NCI-H1105 (cell line): ENCODE results near the gene UVRAG.

Source experiments
- DNase-seq: peaks from one replicate; lab custom pipeline; 2025; lab: John Stamatoyannopoulos, UW

The UVRAG gene

GRCh38 chr11:75809991-75810390 lies 5.0 kb upstream of the UVRAG start:
- no peak for DNase-seq

DNA sequence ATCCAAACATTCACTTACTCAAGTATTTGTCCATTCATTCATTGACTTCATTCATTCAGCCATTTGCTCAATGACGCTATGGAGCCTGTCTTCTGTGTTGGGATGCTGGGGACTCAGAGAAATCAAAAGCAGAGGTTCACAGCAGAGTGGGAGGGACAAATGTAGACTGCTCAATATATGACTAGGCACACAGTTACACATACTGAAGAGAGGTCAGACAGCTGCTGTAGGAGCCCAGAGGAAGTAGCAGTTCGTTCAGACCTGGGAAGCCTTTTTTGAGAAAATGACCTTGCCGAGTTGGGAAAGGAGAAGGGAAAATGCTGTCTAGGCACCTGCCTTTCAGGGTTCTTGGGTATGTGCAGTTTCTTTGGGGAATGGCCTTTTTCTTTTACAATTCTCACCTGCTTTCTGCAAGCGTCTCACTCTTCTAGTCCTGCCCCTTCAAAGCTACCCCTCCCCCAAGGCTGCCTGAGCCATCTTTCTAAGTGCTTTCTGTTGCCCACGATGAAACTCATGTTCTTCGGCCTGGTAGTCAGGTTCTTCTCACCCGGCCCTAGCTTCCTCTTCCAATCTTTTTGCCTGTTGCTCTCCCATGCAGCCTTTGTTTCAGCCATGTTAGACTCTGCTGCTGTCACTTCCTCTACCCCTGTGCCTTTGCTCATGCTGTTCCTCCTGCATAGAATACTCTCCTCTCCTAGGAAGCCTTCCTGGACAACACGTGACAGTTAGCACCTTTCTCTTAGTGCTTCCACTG lies 4.2 kb upstream of the UVRAG start:
- DNase-seq = no peak

DNA sequence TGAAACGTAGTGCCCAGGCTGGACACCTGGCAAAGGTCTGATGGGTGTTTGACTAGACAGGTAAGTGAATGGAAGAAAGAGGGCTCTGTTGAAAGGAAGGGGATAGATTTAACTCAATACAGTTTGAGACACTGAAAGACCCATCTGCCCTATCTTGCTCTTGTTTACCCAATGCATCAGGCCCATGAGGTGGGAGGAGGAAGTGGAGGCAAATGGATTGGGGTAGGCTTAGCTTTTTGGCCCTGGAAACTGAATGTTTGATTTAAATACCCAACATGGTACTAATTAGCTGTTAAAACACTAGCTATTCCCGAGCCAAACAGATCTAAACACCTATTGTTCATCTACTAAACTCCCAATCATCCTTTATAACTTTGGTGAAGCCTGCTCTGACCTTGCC lies 3.5 kb upstream of the UVRAG start:
- DNase-seq = no peak

GRCh38 chr11:75812542-75813040 lies 2.4 kb upstream of the UVRAG start:
- no peak for DNase-seq

DNA sequence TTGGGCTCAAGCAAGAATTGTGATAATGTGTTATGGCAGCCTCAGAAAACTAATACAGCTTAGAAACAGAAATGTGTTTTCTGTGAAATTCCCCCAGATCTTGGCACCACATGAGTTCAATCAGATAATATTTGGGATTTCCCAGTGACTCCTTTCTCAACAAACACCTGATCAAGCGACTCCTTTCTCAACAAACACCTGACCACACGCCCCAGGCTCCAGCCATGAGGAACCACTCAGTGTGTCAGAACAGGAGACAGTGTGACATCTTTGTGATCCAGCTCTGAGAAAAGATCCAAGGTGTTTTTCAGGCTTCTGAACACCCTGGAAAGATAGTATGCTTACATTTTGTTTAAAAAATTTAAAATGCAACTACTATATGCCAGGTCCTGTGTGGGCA lies 1.9 kb upstream of the UVRAG start:
- DNase-seq = no peak

DNA sequence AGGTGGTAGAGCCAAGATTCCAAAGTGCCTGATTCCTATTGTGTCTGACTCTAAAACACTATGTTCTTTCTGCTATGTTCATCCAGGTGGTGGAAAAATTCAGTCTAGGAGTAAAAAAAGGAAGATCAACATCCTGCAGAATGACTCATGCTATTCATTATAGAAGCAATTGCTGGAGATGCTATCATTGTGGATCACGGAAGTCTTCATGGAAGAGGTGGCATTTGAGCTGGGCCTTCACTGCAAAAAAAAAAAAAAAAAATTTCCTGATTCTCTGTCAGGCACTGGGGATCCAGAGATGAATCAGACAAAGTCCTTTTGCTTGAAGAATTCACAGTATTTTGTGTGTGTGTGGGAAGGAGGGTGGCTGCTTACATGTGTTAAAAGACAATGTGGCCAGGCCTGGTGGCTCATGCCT lies 1.4 kb upstream of the UVRAG start:
- no peak for DNase-seq

DNA sequence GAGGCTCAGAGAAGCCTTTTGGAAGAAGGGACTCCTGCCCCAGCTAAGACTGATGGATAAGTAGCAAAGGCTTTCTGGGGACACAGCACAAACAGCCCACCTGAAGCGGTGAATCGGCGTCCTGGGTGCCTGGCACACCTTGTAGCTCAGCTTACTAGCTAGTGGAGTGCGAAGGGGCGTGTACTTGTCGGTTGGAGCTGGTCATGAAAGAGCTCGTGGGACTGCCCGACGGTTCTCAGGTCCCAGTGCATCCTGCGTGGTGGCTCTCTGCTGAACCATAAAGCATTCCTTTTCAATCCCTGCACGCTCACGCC lies 690 bp upstream of the UVRAG start:
- peak; percentile 88 for DNase-seq

DNA sequence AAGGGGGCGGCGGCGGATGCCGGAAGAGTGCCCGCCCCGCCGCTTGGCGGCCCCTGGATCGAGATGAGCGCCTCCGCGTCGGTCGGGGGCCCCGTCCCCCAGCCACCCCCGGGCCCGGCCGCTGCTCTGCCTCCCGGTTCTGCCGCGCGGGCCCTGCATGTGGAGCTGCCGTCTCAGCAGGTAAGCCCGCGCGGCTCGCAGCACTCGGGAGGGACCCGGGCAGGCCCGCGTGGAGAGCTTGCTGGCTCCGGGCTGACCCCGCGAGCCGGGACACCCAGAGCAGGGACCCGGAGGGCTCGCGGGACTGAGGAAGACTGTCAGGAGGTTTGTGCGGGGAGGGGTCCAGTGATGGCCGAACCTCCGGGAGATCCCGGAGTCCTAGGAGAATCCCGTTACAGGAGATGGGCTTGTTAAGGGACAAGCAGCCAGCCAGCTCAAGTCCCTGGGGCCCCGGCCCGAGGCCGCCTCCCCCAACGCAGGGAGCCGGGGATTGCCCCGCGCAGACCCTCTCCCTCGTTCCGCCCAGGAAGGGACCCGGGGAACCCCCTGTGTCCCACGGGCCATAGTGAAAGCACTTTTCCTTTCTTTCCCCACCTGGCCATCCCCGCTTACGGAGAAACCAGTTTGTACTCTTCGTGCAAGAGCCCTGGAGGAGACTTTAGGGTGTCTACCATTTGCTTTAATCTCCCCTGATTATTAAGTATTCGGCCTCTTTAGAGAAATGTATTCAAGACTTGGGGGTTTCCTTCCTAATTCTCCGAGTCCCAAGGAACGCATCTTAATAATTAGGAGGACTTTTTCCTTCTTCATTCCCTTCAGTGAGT lies 547 bp downstream of the UVRAG start:
- DNase-seq = peak; percentile 19

DNA sequence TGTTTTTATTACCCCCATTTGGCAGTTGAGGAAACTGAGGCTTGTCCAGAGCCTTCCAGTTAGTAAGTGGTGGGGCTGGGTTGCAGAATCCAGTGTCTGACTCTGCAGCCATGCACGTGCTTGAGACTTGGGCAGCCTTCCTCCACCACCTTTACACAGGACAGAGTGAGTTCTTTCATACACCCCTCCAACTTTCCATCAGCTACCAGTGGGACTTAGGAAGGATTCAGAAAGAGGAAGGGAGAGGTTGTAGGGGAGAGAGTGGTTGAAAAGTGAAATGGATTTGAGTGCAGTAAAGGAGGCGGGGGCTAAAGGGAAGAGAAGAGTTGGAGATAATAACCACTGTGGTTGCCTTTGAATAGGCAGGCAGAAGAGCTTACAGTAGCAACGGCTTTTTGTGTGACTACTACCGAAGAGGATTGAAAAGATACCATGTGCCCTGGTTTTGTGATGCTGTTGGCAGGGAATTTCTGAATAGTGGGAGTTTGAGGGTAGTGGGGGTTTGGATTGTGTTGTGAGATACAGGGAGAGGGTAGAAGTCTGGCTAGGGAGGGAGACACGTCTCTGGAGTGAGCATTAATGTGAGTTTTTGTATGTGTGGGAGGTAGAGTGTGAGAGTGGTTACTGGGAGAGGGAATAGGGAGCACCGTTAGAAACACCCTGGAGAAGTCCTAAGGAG lies 1.7 kb downstream of the UVRAG start:
- no peak for DNase-seq

DNA sequence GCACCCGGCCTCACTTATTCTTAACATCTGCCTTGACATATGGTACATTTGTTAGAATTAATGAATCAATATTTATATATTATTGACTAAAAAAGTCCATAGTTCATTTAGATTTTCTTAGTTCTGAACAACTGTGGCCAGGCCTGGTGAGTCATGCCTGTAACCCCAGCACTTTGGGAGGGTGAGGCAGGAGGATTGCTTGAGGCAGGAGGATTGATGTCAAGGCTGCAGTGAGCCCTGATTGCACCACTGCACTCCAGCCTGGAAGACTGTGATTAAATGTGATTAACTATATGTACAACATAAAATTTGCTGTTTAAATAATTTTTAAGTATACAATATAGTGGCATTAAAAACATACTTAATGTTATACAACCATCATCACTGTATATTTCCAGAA lies 5.6 kb downstream of the UVRAG start:
- no peak for DNase-seq

- DNase-seq = no peak
Observed at GRCh38 chr11:75821202-75821601, 6.2 kb downstream of the UVRAG start.

- DNase-seq = no peak
Observed at GRCh38 chr11:75822541-75822940, 7.5 kb downstream of the UVRAG start.

- DNase-seq = no peak
Observed at GRCh38 chr11:75823415-75823814, 8.4 kb downstream of the UVRAG start.

- no peak for DNase-seq
Observed at GRCh38 chr11:75823946-75824345, 8.9 kb downstream of the UVRAG start.

GRCh38 chr11:75826461-75827230 lies 11.6 kb downstream of the UVRAG start:
- no peak for DNase-seq

DNA sequence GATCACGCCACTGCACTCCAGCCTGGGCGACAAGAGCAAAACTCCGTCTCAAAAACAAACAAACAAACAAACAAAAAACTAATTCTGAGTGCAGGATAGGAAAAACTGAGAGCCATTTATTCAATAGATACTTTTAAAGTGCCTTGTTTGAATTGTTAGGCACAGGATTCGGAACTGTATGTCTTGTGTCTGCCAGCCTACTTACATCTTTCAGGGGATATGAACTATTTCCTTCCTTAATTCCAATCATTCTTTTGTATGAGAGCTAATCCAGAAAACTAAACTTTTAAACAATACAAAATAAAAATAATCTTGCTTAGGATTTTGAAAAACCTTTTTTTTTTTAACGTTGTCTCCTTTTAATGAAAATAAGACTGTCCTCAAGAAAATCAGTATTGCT lies 12.6 kb downstream of the UVRAG start:
- no peak for DNase-seq

DNA sequence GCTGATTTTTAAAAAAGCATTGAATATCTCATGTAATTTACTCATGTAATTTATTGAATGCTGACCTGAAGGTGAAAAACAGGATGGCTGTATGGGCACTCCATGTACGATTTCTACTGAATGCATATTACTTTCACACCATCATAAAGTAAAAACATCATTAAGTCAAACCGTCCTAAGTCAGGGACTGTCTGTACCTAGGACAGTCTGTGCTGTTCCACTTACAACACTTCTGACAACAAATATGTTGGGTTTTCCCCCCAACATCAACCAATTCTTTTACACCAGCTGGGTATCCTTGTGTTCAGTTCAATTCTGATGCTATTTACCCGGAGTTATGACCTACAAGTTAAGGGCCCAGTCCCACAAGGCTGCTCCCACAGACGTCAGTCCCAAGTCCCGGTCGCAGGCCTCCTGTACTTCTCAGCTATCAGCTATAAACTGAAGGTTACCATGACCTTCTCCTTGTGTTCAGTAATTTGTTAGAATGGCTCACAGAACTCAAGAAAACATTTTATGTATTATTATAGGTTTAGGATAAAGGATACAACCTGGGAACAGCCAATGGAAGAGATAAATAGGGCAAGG lies 17.0 kb downstream of the UVRAG start:
- no peak for DNase-seq

- DNase-seq = no peak
Observed at GRCh38 chr11:75834728-75835127, 19.7 kb downstream of the UVRAG start.

DNA sequence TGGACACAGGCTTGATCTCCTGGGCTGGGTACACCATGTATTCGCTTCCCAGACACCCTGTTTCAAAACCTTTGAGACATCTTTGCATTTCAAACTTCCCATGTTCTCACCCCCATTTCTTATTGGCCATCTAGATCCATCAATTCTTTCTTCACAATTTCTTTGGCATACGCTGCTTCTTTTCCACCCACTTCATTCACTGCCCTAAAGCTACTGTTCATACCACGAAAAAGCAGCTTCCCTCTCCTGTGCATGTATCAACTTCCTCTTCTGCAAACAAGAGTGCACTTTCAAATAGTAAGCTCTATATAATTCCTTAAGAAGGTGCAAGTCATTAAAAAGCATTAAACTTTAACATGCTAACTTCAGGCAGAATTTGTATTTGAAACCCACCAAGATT lies 21.4 kb downstream of the UVRAG start:
- no peak for DNase-seq

DNA sequence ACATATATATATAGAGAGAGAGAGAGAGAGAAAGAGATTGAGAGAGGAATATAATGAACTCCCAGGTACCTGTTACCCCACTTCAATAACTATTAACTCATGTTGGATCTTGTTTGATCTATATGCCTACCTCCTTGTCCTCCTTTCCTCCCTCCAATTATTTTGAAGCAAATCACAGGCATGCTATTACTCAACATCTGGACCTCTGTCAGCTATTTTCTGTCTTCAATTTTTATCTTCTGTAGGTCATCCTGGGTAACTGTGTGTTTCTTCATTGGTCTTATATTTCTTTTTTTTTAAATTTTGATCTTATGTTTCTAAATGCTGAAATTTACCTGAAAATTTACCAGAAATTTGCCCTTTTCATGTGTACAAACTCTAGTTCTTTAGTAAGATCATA lies 24.8 kb downstream of the UVRAG start:
- no peak for DNase-seq

GRCh38 chr11:75840522-75840921 lies 25.5 kb downstream of the UVRAG start:
- no peak for DNase-seq

GRCh38 chr11:75841739-75842138 lies 26.7 kb downstream of the UVRAG start:
- DNase-seq = no peak
